ENCODE data around the gene RCCD1. TPM values are rescaled to one million over a fixed set of nuclear protein-coding genes. Genes with fewer than 3 reads are reported as not detected.
"Not testable (repeated sequence)": the region's sequence is repeated elsewhere in the genome, so short reads cannot be mapped to it uniquely, and the experiment has no call there.

Gene RCCD1
- total RNA-seq, 4 donors from 2014 or later = 12.9 to 25.4 (median 17.9) TPM

- peaks cover 91% of the 10 kb centered on the region for H3K36me3 ChIP-seq
- no peaks in the 10 kb centered on the region for H3K9me3 ChIP-seq
- no peak overlapping the region for H3K27ac ChIP-seq
- H3K27me3 ChIP-seq = no peaks in the 10 kb centered on the region
- DNase-seq (ENCODE audit: low spot score in 2 of 2) = no peak
- no peaks in the 10 kb centered on the region for H3K4me1 ChIP-seq
- H3K4me3 ChIP-seq = no peak overlapping the region
- 93% methylated on average over 12 of the region's 12 CpGs for WGBS
- TF ChIP-seq CTCF (IDR thresholded peaks at IDR 0.05) (no peak), EP300 (IDR thresholded peaks at IDR 0.05) (no peak), POLR2AphosphoS5 (IDR thresholded peaks at IDR 0.05) (no peak), POLR2A (IDR thresholded peaks at IDR 0.05) (no peak)
Observed at GRCh38 chr15:90917569-90917968, 37.1 kb upstream of the RCCD1 start.

- Histone ChIP-seq H3K4me3 (no peak overlapping the region), H3K27ac (no peak overlapping the region), H3K9me3 (no peaks in the 10 kb centered on the region), H3K36me3 (peaks cover 85% of the 10 kb centered on the region), H3K27me3 (no peaks in the 10 kb centered on the region), H3K4me1 (no peaks in the 10 kb centered on the region)
- 98% methylated on average over 23 of the region's 23 CpGs for WGBS
- TF ChIP-seq EP300 (IDR thresholded peaks at IDR 0.05) (no peak), CTCF (IDR thresholded peaks at IDR 0.05) (no peak), POLR2A (IDR thresholded peaks at IDR 0.05) (no peak), POLR2AphosphoS5 (IDR thresholded peaks at IDR 0.05) (no peak)
- DNase-seq (ENCODE audit: low spot score in 2 of 2) = no peak
Observed at GRCh38 chr15:90918034-90918788, 36.5 kb upstream of the RCCD1 start.

GRCh38 chr15:90918835-90919234 is 35.8 kb upstream of the RCCD1 start:
- no peak overlapping the region for H3K27ac ChIP-seq
- H3K4me1 ChIP-seq = no peaks in the 10 kb centered on the region
- H3K36me3 ChIP-seq = peaks cover 78% of the 10 kb centered on the region
- H3K4me3 ChIP-seq = no peak overlapping the region
- 82% methylated on average over 6 of the region's 6 CpGs for WGBS
- no peak for DNase-seq (ENCODE audit: low spot score in 2 of 2)
- H3K27me3 ChIP-seq = no peaks in the 10 kb centered on the region
- TF ChIP-seq POLR2A (IDR thresholded peaks at IDR 0.05) (no peak), EP300 (IDR thresholded peaks at IDR 0.05) (no peak), POLR2AphosphoS5 (IDR thresholded peaks at IDR 0.05) (no peak), CTCF (IDR thresholded peaks at IDR 0.05) (no peak)
- H3K9me3 ChIP-seq = no peaks in the 10 kb centered on the region

- no peak for DNase-seq (ENCODE audit: low spot score in 2 of 2)
- H3K9me3 ChIP-seq = no peaks in the 10 kb centered on the region
- H3K4me1 ChIP-seq = no peaks in the 10 kb centered on the region
- no peak overlapping the region for H3K27ac ChIP-seq
- no peak for TF ChIP-seq CTCF (IDR thresholded peaks at IDR 0.05)
- TF ChIP-seq POLR2AphosphoS5 (IDR thresholded peaks at IDR 0.05) = no peak
- TF ChIP-seq EP300 (IDR thresholded peaks at IDR 0.05) = no peak
- TF ChIP-seq POLR2A (IDR thresholded peaks at IDR 0.05) = no peak
- H3K27me3 ChIP-seq = no peaks in the 10 kb centered on the region
- peaks cover 48% of the 10 kb centered on the region for H3K36me3 ChIP-seq
- 88% methylated on average over 4 of the region's 4 CpGs for WGBS
- no peak overlapping the region for H3K4me3 ChIP-seq
Observed at GRCh38 chr15:90921887-90922286, 32.8 kb upstream of the RCCD1 start.

GRCh38 chr15:90922712-90923322 is 31.9 kb upstream of the RCCD1 start:
- peaks cover 39% of the 10 kb centered on the region for H3K36me3 ChIP-seq
- H3K27me3 ChIP-seq; H3K27ac ChIP-seq; H3K4me3 ChIP-seq; DNase-seq (ENCODE audit: low spot score in 2 of 2); H3K4me1 ChIP-seq; H3K9me3 ChIP-seq: not testable (repeated sequence)
- WGBS = 93% methylated on average over 7 of the region's 7 CpGs

All from suprapubic skin (tissue), 4 donors.